Muscle of back (tissue), 11 donors: ENCODE measurements around the gene QKI. TPM values are rescaled to one million over a fixed set of nuclear protein-coding genes. Genes with fewer than 3 reads are reported as not detected.
"Not testable (repeated sequence)": the region's sequence is repeated elsewhere in the genome, so short reads cannot be mapped to it uniquely, and the experiment has no call there.

Experiments used
- DNase-seq, 3 donors: peaks; one replicate each; pipeline versions ENCODE4 v3.0.0 to v3.0.0-alpha.2; 2013
- polyA plus RNA-seq, 10 donors: library from polyadenylated mRNA; unstranded; fragments of 120-200 nt; gene quantifications; one replicate each; pipeline ENCODE4 v1.2.1, GENCODE V29; 2013; ENCODE audit not compliant: insufficient read length in 10 of 10

Gene QKI
- polyA plus RNA-seq, 10 donors: 200 to 276 (median 234) TPM

DNA sequence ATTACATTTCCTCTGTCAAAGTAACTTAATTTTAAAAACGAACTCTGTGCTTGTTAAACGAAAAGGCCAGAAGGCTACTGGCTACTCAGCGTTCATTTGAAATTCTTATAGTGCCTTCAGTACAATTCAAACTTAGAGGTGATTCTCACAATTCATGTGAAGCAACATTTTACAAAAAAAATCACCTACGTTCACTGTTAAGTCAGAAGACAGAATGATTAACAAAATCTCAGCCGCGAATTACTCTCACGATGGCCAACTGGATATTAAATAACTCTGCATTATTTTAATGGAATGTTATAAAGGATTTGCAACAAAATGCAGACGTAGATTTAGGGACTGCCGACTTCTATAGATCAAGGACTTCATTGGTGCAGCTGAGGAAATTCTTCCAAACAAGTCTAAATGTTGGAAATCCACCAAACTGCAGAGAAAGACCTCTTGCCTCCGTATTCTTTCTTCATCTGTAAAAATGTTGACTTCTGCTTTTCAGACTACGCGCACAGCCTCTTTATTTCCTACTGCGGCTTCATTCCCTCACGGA is 1.6 kb upstream of the QKI start:
- DNase-seq: no peak

DNA sequence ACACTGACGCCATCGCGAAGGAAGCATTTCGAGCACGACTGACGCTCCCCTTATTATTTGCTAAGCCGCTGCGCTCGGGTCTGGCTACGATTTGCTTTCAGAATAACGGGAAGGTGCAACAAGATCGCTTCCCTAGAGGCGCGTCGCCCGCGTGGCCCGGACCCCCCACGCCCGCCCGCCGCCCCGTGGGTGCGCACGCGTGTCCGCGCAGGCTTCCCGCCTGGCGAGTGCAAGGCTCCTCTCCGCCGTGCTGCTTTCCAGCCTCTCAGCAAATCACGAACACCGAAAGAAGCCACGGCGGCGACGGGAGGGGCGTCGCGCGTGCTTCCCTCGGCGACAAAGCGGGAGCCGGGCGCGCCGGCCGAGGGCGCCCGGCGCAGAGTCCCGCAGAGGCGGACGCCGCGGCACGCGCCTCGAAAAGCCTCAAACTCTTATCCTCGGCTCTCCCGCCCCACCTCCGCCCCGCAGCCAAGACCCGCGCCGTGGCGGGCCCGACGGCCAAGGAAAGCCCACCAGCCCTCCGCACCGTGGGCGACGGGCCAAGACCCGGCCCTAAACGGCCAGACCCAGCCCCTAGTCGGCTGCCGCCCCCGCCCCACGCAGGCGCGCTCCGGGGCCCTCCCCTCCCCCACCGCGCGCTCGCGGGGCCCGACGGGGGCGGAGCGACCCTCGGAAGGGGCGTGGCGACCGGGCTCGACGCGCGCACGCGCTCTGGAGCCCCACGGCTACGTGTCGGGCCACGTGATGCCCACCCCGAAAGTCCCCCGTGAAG is 987 bp upstream of the QKI start:
- peak; percentile 94 to 97 (median 97) for DNase-seq

- peak in 1 of 3 donors; percentile 79 for DNase-seq
These were observed 565 bp downstream of the QKI start for GRCh38 chr6:163414946-163415619.

DNA sequence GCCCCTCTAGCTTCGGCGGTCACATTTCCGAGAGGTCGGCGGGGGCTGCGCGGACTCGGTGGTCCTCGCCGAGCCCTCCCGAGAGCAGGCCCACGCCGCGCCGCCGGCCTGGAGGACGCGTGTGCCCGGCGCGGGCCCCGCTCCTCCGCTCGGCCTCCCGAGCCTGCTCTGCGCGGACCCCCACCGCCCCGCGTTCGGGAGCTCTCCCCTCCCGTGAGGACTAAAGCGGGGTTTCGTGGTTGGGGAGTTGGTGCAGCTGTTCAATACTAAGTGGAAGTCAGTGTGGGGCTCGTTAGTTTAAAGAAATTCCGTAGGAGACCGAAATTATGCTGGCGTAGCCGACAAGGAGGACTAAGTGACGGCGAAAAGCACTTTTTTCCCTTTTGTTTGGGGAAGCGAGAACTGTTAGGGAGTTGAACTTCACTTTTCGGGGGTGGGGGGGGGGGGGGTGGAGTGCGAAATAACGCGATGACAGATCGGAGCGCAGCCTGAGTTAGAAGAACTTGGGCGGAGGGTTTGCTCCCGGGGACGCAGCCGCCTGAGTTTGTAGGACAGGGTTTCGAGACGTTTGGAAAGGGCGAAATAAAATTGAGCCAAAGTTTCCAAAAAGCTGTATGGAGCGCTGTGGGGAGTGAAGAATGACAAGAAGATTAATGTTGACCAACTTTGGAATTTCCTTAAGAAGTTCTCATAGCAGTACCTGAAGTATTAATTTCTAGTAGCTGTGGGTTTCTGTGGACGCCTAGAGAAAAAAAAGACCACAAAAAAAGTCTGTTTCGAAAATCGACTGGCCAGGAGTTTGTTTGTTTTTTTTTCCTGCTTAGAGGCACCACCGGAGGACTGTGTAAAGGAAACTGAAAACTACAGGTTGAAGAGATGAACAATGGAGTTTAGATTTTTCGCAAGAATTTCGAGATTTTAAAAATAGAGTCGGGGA is 1.4 kb downstream of the QKI start:
- DNase-seq: peak in 2 of 3 donors; percentile 81 to 90

- peak; percentile 88 to 92 (median 91) for DNase-seq
These were observed 2.2 kb downstream of the QKI start for GRCh38 chr6:163416557-163417253.

- DNase-seq: peak in 1 of 3 donors; percentile 69
These were observed 3.1 kb downstream of the QKI start for GRCh38 chr6:163417595-163417994.

- peak in 1 of 3 donors; percentile 55 for DNase-seq
These were observed 4.0 kb downstream of the QKI start for GRCh38 chr6:163418311-163419029.

- peak in 1 of 3 donors; percentile 78 for DNase-seq
These were observed 5.1 kb downstream of the QKI start for GRCh38 chr6:163419413-163420288.

- DNase-seq: peak in 1 of 3 donors; percentile 55
These were observed 5.7 kb downstream of the QKI start for GRCh38 chr6:163420289-163420614.

DNA sequence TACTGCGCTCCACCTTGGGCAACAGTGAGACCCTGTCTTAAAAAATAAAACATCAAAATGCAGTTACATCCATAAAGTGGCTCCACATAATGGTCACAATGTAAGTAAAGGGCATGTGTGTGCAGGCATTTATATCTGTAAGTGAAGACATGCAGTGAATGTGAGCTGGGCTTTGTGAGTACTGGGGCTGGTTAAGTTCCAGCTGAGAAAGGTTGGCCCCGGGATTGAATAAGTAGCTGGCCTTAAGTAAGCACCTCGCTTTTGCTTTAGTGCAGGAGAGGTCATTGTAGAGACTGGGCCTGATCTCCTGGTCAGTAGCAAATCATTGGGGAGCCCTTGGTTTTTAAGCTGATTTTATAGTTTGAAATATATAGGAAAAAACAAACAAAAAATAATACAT is 8.0 kb downstream of the QKI start:
- DNase-seq: no peak

- DNase-seq: no peak
These were observed 9.2 kb downstream of the QKI start for GRCh38 chr6:163423696-163424095.

GRCh38 chr6:163427498-163428254 is 13.2 kb downstream of the QKI start:
- peak in 2 of 3 donors; percentile 70 to 83 for DNase-seq

DNA sequence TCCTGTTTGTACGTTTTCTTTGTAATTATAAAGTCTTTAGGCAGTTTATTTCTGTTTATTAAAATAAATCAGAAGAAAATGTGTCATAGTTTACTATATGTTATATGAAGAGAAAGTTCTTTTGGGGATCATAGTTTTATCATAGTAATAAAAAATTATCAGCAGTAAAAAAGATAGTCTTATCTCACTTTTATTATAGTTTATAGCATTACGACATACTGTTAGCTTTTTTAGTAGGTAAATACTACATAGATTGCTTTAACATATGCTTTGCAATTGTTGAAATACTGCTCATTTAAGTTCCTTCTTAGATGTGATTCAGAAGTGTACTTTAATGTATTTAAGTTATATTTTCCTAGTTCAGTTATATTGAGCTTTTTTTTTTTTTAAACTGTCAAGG is 13.9 kb downstream of the QKI start:
- DNase-seq: no peak

GRCh38 chr6:163429858-163430448 is 15.4 kb downstream of the QKI start:
- no peak for DNase-seq

DNA sequence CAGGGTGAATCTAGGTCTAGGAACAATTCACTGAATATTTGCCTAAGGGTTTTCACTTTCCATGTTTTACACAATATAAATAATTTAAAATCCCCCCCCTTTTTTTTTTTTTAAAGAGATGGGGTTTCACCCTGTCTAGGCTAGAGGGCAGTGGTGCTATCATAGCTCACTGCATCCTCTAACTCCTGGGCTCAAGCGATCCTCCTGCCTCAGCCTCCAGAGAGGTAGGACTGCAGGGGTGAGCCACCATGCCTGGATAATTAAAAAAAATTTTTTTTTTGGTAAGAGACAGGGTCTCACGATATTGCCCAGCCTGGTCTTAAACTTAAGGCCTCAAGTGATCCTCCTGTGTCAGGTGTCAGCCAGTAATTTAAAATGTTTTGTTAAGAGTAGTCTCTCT is 17.8 kb downstream of the QKI start:
- DNase-seq: no peak

- not testable (repeated sequence) for DNase-seq
These were observed 19.0 kb downstream of the QKI start for GRCh38 chr6:163433486-163433885.

GRCh38 chr6:163435023-163435422 is 20.5 kb downstream of the QKI start:
- no peak for DNase-seq

DNA sequence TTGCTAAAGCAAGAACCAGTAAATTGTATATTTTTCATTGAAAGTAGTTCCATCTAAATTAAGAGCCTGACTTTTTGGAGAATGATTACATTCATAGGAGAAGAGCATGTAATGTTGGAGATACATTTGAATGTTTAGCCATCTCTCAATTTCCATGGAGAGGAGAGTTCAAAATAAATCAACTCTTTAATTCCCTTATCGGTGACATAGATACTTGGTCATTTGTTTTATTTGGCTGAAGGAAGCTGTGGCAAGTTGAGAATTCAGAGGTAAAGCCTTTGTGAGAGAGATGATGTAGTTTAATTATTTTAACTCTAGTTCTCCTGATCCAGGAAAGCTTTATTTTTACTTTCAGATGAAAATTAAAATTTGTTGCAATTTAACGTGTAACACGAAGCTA is 22.3 kb downstream of the QKI start:
- no peak for DNase-seq
